Fibroblast of gingiva (primary cell): ENCODE results near the gene C9orf50.

Experiments used
- DNase-seq: peaks from one replicate; pipeline ENCODE4 v3.0.0-alpha.2; 2011; ENCODE audit warnings: low read depth

Gene C9orf50

DNA sequence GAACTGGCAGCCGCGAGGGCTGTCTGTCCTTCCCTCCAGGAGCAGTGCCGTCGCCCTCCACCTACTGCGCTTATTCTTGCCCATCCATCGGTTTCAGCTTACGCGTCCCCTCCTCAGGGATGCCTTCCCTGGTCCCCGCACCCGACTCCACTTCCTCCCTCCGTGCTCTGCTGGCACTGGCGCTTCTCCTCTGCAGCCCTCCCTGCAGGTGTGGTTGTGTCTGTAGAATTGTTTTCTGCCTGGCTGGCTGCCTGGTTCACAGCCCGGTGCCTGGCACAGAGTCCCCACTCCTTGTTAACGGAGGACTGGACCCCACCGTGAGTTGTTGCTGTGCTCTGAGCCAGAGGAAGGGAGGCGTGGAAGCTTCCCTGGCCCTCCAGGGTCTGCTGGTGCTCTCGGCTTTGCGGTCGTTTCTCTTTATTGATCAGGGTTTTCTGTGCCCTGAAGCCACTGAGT, 10.8 kb upstream of the C9orf50 start:
- no peak for DNase-seq

DNA sequence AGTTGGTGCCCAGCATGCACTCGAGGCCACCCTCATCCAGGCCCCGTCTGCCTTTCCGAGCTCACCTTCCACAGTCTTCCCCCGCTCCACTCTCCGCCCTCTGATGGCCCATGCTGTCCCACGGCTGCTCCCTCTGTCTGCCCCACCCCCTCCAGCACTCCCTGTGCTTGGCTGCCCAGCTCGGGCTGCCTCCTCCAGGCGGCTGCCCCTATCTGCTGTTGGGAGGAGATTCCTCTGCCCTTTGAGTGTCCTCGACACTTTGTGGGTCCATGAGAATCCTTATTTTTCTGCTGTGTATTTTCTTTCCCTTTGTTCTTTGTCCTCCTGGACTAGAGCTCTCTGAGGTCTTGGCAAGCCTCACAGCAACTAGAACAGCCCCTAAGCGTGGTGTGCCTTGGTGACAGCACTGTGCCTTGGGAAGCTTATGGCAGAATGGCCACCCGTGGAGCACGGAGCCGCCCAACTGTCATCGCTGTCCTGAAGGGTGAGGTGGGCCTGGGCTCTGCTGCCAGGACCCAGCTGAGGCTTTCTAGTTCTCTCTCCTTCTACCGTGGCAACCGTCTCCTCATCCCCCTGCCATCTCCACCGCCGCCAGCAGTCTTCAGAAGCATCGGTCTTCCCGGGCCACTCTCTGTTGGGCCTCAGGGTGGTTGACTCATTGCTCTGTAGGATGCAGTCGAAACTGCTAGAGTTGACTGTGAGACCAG, 10.2 kb upstream of the C9orf50 start:
- DNase-seq: no peak

DNA sequence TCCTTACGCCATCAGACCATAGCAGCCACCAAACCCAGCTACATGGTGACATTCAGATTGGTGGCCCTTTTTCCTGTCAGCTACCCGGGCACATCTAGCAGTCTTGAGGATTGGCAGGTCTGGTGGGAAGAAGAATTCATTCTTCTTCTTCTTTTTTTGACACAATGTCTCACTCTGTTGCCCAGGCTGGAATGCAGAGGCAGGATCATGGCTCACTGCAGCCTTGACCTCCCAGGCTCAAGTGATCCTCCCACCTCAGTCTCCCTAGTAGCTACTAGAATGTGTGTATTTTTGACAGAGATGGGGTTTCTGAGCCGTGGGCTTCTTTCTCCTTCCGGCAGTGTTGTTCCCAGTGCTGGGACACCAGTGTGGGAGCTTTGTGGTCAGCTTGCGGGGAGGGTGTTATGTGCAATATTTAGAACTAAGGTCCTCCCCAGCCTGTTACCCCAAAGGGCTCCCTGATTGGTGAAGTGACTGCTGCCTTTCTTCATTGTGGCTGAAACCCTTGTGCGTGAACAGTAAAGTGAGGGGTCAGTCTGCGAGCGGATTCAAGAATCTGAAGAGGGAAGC, 8.4 kb upstream of the C9orf50 start:
- no peak for DNase-seq

DNA sequence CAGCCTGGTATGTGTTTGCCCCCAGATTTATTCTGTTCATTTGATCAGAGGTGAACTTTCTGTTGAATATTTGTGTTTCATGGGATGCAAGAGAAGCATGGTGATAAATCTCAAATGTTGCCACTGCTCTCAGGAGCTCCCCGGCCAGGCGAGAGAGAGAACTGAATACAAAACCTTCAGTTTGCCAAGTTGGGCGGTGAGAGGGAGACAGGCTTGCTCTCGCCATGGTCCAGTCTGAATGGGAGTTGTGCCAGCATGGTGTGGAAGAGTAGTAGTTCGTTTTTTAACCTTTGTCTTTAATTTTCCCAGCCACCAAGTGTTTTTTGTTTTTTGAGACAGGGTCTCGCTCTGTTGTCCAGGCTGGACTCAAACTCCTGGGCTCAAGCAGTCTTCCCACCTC, 7.8 kb upstream of the C9orf50 start:
- no peak for DNase-seq

DNA sequence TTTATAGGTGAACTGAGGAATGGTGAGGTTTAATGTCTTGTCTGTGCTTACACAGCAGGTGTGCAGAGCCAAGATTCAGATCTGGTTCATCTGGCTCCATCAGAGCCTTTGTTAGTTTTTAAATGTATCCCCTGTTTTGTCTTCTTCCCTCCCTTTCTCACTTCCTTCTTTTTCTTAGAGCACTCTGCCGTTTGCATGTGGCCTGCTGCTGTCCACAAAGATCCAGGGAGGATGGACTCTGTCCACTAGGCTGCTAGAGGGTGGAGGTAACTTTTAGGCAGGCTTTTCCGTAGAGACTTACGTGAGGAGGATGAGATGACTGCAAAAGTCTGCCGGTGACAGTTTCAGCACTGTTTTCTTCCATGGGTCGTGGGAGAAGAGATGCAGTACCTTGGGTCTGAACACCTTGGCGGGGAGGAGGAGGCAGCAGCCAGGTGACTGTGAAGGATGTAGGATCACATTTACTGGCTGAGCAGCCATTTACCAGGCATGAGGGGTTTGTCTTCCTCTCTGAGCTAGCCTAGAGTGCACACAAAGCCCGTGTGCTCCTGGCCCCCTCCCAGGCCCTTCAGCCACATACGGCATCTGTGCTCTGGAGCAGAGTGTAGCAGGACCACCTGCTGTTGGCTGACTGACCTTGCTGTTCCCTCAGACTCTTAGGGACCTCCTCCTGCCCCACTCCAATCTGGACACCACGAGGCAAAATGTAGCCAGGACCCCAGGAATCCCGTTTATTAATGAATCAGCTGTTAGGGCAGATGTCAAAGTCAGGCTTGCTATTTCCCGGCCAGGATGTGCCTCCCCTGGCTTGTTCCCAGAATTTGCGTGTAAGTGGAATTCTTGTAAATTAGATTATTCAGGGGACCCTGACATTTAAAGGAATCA, 6.9 kb upstream of the C9orf50 start:
- DNase-seq: no peak

DNA sequence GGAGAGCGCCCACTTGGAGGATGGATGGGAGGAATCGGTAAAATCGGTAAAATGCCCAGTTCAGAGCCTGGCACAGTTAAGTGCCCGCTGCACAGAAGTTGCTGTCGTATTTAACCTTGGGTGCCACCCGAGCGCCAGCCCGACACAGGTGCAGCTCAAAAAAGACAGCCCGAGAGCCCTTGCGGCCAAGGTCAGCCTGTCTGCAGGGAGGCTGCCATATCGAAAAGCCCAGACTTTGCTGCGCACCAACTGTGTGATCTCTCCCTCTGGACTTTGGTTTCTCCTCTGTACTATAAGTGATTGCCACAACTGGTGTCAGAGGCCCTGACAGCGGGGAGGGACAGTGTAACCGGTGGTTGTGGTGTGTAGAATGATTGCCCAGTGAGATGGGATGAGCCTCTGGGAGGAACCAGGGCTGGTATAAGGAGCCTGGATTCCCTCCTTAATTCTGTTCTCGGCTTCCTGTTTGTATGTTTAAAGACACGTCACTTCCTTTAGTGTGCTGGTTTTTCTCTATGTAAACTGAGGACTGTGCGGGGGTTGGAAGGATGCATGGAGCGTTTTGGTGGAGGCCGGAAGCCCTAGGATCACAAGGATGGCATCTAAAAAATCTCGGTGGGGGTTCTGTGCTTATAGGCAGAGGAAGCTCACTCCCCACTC, 5.9 kb upstream of the C9orf50 start:
- peak; percentile 71 for DNase-seq

DNA sequence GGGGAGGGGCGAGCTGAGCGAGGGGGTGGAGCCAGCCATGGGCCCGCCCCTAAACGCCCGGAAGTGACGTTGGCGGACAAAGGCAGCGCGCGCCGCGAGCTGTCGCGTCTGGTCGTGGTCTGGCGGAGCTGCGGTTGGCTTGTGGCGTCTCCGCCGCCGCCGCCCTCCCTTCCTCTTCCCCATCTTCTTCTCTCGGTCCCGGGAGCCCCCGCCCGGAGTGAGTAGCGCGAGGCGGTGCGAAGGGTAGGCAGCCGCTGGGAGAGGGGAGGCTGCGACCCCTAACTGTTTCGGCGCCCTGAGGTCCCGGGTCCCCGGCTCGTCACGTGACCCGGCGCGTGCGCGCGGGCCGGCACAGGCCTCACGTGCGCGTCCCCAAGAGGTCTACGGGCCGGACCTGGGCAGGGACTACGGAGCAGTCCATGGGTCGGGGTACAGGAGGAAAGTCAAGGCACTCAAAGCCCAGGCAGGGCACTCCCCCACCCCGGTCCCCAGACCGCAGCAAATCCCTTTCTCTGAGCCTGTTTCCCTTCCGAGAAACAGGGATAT, 5.3 kb upstream of the C9orf50 start, which contains the start of gene NTMT1:
NTMT1 (plus strand) TSS at position 85 of the 546 bp plus-strand sequence. CDS start 6,541 bp downstream, outside the sequence.
- DNase-seq: peak; percentile 76

DNA sequence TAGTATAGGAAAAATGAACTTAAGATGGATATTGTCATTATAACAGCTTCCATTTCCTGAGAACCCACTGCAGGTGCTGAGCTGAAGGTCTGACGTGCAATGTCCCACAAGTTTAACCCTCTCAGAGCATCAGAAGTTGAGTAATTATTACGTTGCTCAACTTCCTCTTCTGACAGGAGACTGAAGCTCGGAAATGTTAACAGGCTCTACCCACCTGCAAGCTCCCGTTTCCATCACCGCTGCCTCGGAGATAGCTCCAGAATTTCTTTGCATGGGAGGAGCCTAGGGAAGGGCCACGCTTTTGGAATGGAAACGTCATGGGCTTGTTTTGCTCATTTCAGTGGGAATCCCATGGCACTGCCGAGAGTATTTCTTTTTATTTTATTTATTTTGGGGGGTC, 4.0 kb upstream of the C9orf50 start:
- no peak for DNase-seq

DNA sequence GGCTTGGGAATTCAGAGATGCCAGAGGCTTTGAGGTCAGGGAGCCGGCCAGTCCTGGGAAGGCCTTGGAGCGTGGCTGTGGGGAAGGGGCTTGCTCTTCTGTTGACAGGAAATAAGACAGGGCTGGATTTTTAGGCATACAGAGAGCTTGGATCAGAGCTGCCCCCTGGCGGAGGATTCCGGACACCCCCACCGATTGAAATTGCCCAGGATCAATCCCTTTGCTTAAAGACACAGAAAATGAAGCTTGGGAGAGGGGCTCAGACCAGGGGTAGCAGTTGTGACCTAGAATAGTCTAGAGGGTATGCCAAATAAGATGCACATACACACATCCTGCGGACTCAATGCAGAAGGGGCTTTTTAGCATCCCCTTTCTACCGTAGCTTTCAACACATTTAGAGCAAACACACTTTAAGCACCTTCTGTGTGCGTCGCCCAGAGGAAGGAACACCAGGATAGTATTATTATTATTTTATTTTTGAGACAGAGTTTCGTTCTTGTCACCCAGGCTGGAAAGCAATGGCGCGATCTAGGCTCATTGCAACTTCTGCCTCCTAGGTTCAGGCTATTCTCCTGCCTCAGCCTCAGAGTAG, 3.4 kb upstream of the C9orf50 start:
- DNase-seq: no peak

DNA sequence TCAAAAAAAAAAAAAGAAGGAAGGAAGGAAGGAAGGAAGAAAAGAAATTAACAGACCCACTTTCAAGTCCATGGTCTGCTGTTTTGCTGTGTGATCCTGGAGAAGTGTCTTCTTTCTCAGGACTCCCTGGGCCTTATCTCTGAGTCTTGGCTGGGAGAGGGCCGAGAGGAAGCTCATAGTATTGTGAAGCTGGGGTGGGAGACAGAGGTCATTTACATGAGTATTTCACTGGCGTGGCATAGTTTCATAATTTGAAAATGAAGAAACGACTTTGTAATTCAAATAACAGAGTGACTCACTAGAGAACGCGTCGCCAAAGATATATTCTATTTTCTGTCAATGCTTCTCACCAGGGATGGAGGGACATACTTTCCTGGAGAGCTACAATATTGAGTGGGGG, 2.4 kb upstream of the C9orf50 start:
- peak; percentile 63 for DNase-seq

DNA sequence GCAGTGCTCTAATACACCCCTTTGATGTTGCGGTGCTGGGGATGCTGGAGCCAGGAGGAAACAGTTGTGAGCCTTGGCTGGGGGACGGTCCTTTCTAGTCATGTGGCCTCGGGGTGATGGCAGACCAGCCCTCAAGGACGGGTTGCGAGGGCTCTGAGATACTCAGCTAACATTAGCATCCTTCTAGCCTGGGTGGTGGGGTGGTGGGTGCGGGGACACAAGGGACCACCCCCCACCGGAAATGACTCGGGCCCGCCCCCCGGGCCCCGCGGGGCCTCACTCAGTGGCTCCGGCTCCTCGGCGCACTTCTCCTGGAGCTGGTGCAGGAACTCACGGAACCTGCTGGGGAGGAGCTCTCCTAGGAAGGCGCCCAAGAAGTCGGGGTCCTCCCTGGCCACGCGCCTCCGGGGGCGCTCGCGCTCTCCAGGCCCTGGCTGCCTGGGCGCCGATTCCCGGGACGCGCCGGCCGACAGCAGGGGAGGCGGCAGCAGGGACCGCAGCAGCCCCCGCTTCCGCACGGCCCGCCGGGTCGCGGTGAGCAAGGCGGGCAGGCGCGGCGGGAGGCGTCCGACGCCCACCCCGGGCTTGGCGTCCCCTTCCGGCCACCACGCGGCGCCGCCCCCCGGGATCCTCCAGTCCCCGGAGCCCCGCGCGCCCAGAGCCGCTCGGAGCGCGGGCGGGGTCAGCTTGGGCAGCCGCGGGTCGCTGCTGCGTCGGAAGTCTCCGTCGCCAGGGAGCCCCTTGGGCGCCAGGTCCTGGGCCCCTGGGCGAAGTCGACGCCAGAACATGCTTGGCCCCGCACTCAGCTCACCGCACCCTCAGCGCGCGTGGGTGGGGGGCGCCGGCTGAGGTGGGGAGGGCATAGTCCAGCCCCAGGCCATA, 873 bp downstream of the C9orf50 start:
- DNase-seq: no peak

DNA sequence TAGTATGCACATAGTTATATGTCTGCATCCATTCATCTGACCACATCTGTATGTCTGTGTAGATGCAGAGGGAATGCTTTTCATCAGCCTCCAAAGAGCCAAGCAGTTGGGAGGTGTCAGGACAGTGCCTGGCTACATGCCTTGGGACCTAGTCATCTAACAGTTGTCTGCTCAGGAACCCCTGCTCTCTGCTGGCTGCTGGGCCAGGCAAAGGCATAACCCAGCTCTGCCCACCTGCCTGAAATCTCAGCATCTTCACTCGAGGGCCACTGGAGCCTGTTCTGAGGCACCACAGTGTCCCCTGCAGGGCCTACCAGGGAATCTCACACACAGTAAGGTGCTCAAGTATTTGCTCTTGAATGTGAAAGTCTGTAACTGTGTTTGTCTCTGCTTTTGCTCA, 3.7 kb downstream of the C9orf50 start:
- no peak for DNase-seq

DNA sequence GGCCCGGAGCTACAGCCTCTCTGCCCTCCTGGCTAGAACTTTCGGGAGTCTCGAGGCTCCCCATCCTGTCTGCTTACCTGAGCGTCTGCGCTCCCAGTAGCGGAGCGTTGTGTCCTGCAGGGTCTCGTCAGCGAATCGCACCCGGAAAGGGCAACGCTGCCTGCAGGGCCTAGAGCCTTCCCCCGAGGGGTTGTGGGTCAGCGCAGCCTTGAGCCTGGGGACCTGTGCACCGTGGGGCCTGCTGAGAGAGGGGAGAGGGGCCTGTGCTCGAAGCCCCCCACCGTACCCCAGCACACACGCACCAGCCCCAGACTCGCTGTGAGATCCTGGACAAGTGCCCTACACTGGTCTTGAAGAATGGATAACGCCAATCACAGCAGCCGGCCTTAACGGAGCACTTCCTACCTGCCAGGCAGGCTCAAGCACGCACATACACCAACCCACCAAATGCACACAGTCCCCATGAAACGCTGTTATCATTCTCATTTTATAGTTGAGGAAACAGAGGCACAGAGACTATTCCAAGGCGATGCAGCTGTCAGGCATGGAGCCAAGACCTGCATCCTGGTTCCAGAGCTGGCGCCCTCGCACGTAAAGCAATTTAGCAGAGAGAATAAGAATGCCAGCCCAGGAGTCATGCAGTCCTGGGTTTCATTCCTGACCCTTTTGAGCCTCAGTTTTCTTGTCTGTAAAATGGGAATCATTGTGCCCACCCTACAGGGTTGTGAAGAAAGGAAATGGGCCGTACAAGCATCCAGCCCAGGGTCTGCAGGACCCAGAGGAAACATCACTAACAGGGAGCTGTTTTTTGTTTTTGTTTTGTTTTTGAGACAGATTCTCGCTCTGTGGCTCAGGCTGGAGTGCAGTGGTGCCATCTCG, 5.3 kb downstream of the C9orf50 start:
- DNase-seq: no peak

DNA sequence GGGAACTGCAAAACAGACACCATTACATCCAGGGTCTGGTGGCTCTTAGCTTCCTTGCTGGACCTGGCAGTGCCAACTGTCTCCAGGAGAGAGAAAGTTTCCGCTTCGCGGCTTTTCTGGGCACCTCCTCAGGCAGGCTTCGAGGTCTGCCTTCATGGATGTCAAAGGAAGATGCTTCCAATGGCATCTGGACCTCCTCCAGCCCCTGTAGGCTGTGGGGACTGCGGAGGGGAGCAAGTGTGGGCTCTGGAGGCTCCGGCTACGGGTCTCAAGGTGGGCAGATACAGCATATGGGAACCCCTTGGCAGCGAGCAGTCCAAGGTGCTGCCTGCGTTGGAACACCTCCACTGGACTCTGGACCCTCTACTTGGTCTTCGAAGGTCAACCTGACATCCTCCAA, 6.0 kb downstream of the C9orf50 start:
- DNase-seq: no peak

DNA sequence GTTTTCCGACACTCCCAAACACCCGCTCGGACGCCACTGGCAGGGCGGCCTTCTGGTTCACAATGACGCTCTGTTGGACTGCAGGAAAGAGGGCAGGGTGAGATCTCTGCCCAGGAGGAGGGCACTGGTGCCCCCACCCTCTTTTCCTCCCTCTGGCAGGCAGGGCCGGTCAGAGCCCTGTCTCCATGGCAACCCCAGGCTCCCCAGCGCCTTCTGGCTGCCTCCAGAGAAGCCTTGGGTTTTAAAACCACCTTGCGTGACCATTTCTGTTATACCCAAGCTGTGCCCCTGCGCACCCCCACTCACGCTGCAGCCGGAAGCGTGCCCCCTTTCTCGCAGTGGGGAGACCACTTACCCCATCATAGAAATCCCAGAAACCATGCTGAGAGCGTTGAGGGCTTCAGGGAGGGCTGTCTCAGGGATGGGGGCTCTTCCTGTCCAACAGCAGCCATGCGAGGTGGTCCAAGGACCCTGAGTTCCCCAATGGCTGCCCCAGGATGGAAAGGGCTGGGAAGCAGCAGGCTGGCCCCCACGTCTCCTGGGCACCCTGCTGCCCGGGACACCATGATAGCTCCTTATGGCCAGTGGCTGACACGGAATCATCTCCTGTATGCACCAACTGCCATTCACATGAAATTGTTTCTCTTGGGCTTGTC, 7.3 kb downstream of the C9orf50 start:
- peak; percentile 40 for DNase-seq

DNA sequence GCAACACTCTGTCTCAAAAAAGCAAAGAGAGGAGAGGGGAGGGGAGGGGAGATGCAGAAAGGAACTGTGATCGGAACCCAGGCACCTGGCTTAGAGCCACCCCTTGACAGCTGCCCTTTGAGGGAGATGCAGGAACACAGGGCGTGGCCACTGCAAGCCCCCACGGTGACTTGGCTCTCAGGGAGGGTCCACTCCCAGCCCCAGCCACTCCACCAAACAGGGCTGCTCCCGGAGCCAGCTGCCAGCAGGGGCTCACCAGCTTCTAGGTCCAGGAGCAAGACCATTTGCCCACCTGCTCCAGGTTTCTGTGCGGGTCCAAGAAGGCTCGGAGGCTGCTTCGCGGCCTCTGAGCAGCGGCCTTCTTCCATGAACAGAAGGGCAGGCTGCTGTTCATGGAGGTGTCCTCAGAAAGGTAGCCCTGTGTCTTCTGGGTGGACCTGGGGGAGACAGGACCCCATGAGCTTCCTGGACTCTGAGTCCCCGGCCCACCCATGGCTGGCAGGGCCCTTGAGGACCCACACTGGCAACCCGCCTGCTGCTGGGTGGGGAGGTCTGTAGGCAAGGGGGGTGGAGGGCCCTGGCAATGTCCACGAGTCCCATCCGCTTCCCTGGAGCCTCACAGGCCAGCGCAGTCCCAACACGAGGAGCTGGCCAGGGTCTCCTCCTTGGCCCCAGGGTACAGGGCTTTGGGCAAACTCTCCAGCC, 7.9 kb downstream of the C9orf50 start:
- DNase-seq: no peak

DNA sequence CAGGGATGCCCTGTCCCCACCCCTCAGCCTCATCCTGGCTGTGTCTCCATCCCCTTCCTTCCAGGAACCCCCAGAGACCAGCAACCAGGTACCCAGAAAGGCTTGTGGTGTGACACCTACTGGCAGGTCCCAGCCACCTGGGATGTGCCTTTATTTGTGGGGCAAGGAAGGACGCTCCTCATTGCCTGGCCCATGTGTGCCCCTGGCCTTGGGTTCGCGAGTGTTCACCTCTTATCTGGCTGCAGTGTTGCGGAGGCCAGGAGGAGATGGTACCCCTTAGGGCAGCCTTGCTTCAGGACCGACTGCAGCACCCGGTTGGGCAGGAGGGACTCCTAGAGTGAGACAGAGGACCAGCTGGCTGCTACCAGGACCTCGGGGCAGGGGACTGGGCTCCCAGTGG, 8.8 kb downstream of the C9orf50 start:
- DNase-seq: no peak

DNA sequence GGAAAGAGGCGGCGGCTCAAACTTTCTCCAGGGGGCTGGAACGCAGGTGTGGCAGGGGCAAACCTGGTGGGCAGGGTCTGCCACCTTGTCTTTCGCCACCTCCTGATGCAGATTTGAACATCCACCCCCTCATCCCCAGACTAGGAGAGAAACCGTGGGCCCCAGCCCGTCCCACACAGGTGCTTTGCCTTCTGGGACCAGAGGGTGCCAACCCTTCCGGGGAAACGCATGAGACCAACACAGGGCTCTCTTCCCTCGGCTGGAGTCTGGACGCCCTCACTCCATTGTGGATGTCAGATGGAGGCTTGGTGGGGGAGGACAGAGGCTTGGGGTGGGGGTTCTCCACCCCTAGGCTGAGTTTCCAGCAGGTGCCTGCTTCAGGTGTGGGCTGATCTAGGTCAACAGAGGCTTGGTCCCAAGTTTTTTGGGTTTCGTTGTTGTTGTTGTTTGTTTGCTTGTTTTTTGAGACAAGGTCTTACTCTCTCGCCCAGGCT, 9.5 kb downstream of the C9orf50 start:
- no peak for DNase-seq
